NB4 (cell line): ENCODE data around the gene CCDC178.

ENCODE experiments used
- POLR2A ChIP-seq: IDR thresholded peaks from 2 replicates; pipeline ENCODE4 v1.6.1; 2011; ENCODE audit warnings: mild to moderate bottlenecking; ENCODE audit not compliant: insufficient read length; ENCODE audit errors: extremely low read depth
- TF ChIP-seq, protein P1 (sequence below): IDR thresholded peaks from one replicate; pipeline ENCODE4 v1.5.1; 2012; ENCODE audit warnings: low read depth, low read length

DNA sequence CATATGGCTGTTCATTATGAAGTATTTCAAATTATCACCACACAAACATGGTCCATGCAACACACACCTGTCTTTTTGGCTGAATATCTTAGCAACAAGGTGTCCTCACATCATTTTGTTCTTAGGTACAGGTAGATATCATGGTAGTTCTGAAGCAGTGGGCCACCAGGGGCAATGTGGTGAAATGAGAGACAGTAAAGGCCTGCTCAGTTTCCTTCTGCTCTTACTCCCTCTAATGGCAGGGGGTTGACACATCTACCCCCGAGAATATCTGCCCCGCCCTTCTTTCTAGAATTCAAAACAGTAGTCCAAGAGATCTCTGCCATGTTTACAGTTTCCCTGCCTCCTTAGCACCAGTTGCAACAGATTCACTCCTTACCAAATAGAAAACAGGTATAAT, 520.7 kb downstream of the CCDC178 start:
- TF ChIP-seq, protein P1, sequence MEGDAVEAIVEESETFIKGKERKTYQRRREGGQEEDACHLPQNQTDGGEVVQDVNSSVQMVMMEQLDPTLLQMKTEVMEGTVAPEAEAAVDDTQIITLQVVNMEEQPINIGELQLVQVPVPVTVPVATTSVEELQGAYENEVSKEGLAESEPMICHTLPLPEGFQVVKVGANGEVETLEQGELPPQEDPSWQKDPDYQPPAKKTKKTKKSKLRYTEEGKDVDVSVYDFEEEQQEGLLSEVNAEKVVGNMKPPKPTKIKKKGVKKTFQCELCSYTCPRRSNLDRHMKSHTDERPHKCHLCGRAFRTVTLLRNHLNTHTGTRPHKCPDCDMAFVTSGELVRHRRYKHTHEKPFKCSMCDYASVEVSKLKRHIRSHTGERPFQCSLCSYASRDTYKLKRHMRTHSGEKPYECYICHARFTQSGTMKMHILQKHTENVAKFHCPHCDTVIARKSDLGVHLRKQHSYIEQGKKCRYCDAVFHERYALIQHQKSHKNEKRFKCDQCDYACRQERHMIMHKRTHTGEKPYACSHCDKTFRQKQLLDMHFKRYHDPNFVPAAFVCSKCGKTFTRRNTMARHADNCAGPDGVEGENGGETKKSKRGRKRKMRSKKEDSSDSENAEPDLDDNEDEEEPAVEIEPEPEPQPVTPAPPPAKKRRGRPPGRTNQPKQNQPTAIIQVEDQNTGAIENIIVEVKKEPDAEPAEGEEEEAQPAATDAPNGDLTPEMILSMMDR: peak; percentile 67
- TF ChIP-seq POLR2A: no peak
